GM12891 (cell line): ENCODE measurements around the gene EMC8.

Source experiments
- POLR2A ChIP-seq: IDR thresholded peaks from 2 replicates; pipeline ENCODE4 v1.6.1; 2011; ENCODE audit warnings: low read depth, low read length, control low read depth
- POU2F2 ChIP-seq: IDR thresholded peaks from 2 replicates; pipeline ENCODE4 v1.6.1; 2011; ENCODE audit warnings: low read depth, mild to moderate bottlenecking, control low read depth, low read length, moderate library complexity
- TAF1 ChIP-seq: IDR thresholded peaks from 2 replicates; pipeline ENCODE4 v1.6.1; 2011; ENCODE audit warnings: low read depth, low read length, control low read depth

DNA sequence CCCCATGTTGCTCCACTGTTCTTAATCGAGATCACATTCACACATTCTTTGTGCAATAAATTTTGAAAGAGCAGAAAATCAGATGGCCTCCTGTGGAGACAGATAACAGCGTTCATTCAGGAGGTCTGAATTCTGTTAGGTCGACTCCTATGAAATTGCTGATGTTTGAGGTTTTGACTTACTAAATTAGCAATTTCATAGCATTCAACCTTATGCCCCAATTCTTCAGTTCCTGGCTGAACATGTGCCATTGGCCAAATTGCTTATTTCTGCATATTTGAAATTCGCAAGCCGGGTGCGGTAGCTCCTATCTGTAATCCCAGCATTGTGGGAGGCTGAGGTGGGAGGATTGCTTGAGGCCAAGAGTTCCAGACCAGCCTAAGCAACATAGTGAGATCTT lies 26.3 kb downstream of the EMC8 start:
- no peak for TF ChIP-seq POLR2A
- no peak for TF ChIP-seq POU2F2
- TF ChIP-seq TAF1, result no peak
